ACC112 (cell line): ENCODE measurements around the gene OTUD7B.
"Not testable (repeated sequence)": the region's sequence is repeated elsewhere in the genome, so short reads cannot be mapped to it uniquely, and the experiment has no call there.

Experiments
- H2AFZ ChIP-seq: fragments of 200-600 bp; sonication (generic); one replicate; pipeline ENCODE4 v1.6.0; 2017; ENCODE audit warnings: antibody characterized with exemption, low read length; ENCODE audit not compliant: unreplicated experiment
- H3K27ac ChIP-seq: fragments of 200-600 bp; sonication (generic); 2 replicates; pipeline ENCODE4 v1.5.1; 2014; ENCODE audit warnings: low read depth, mild to moderate bottlenecking, antibody characterized with exemption, low read length, moderate library complexity
- H3K27me3 ChIP-seq: fragments of 200-600 bp; sonication (generic); 2 replicates; pipeline ENCODE4 v1.6.1; 2014; ENCODE audit warnings: mild to moderate bottlenecking, antibody characterized with exemption, low read length, moderate library complexity, mixed read lengths; ENCODE audit not compliant: insufficient read depth
- H3K36me3 ChIP-seq: fragments of 200-600 bp; sonication (generic); 2 replicates; pipeline ENCODE4 v1.6.1; 2016; ENCODE audit warnings: mild to moderate bottlenecking, antibody characterized with exemption, low read length, moderate library complexity, mixed read lengths; ENCODE audit not compliant: insufficient read depth
- H3K4me1 ChIP-seq: fragments of 200-600 bp; sonication (generic); one replicate; pipeline ENCODE4 v1.6.1; 2016; ENCODE audit warnings: low read length, mixed read lengths; ENCODE audit not compliant: insufficient read depth, unreplicated experiment, control insufficient read depth
- H3K4me3 ChIP-seq: fragments of 200-600 bp; sonication (generic); 2 replicates; pipeline ENCODE4 v1.5.1; 2014; ENCODE audit warnings: mild to moderate bottlenecking, low read depth, low read length
- H3K79me2 ChIP-seq: fragments of 200-600 bp; sonication (generic); one replicate; pipeline ENCODE4 v1.6.0; 2016; ENCODE audit warnings: low read length; ENCODE audit not compliant: control insufficient read depth, unreplicated experiment, insufficient read depth

OTUD7B gene

GRCh38 chr1:150010393-150011115 is at the start of gene OTUD7B:
Gene OTUD7B (minus strand): TSS chr1:150010726. CDS start chr1:149977510, 33,216 bp downstream.
- no peaks in the 10 kb centered on the region for H3K27me3 ChIP-seq
- H3K4me1 ChIP-seq, result peaks cover 31% of the 10 kb centered on the region
- H2AFZ ChIP-seq, result peak within 1 kb of the TSS; percentile 79
- H3K4me3 ChIP-seq, result peak within 1 kb of the TSS; percentile 96
- H3K79me2 ChIP-seq, result peaks cover 40% of the 10 kb centered on the region
- peaks cover 3% of the 10 kb centered on the region; the same call in 1 of the 2 replicates for H3K36me3 ChIP-seq
- H3K27ac ChIP-seq, result peak within 1 kb of the TSS; percentile 85

DNA sequence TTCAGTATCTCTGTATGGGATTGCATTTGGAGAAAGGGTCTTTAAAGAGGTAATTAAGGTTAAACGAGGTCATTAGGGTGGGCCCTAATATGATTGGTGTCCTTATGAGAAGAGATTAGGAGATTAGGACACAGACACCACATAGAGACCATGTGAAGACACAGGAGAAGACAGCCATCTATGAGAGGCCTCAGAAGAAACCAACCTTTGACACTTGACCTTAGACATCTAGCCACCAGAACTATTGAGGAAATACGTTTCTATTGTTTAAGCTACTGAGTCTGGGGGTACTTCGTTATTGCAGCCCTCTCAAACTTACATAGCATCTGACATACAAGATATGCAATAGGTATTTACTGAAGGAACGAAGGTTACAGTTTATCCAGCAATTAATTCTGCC is 49.7 kb upstream of the OTUD7B start:
- Histone ChIP-seq H3K4me1 (peaks cover 11% of the 10 kb centered on the region), H3K27me3 (no peaks in the 10 kb centered on the region), H3K4me3 (no peak overlapping the region), H2AFZ (no peak overlapping the region), H3K36me3 (no peaks in the 10 kb centered on the region), H3K79me2 (peaks cover 4% of the 10 kb centered on the region), H3K27ac (no peak overlapping the region)

GRCh38 chr1:150056407-150056806 is 45.9 kb upstream of the OTUD7B start:
- no peaks in the 10 kb centered on the region for H3K27me3 ChIP-seq
- H2AFZ ChIP-seq, result no peak overlapping the region
- no peaks in the 10 kb centered on the region for H3K4me1 ChIP-seq
- H3K4me3 ChIP-seq, result no peak overlapping the region
- no peaks in the 10 kb centered on the region for H3K79me2 ChIP-seq
- H3K27ac ChIP-seq, result no peak overlapping the region
- H3K36me3 ChIP-seq, result no peaks in the 10 kb centered on the region

DNA sequence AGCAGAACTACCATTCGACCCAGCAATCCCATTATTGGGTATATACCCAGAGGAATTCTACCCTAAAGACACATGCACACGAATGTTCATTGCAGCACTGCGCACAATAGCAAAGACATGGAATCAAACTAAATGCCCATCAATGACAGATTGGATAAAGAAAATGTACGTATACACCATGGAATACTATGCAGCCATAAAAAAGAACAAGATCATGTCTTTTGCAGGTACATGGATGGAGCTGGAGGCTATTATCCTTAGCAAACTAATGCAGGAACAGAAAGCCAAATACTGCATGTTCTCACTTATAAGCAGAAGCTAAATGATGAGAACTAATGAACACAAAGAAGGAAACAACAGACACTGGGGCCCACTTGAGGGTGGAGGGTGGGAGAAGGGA is 45.0 kb upstream of the OTUD7B start:
- H3K36me3 ChIP-seq, result not testable (repeated sequence)

GRCh38 chr1:150053926-150054325 is 43.4 kb upstream of the OTUD7B start:
- H2AFZ ChIP-seq, result no peak overlapping the region

More for the DNA sequence above, 45.0 kb upstream of the OTUD7B start:
- H3K27ac ChIP-seq, H3K4me3 ChIP-seq, H3K4me1 ChIP-seq, H3K27me3 ChIP-seq, H2AFZ ChIP-seq, H3K79me2 ChIP-seq: not testable (repeated sequence)

DNA sequence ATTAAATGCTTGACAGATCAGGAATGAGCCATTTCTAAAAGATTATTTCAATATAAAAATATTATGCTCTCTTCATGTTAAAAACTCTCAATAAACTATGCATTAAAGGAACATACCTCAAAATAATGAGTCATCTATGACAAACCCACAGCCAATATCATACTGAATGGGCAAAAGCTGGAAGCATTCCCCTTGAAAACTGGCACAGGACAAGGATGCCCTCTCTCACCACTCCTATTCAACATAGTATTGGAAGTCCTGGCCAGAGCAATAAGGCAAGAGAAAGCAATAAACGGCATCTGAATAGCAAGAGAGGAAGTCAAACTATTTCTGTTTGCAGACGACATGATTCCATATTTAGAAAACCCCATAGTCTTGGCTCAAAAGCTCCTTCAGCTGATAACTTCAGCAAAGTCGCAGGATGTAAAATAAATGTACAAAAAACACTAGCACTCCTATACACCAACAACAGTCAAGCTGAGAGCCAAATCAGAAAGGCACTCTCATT is 41.4 kb upstream of the OTUD7B start:
- H3K79me2 ChIP-seq, H3K27me3 ChIP-seq, H2AFZ ChIP-seq, H3K4me3 ChIP-seq, H3K36me3 ChIP-seq, H3K27ac ChIP-seq, H3K4me1 ChIP-seq: not testable (repeated sequence)

More at GRCh38 chr1:150053926-150054325, 43.4 kb upstream of the OTUD7B start:
- no peaks in the 10 kb centered on the region for H3K36me3 ChIP-seq
- H3K4me3 ChIP-seq, result no peak overlapping the region
- H3K4me1 ChIP-seq, result no peaks in the 10 kb centered on the region
- no peaks in the 10 kb centered on the region for H3K27me3 ChIP-seq
- no peaks in the 10 kb centered on the region for H3K79me2 ChIP-seq
- H3K27ac ChIP-seq, result no peak overlapping the region

DNA sequence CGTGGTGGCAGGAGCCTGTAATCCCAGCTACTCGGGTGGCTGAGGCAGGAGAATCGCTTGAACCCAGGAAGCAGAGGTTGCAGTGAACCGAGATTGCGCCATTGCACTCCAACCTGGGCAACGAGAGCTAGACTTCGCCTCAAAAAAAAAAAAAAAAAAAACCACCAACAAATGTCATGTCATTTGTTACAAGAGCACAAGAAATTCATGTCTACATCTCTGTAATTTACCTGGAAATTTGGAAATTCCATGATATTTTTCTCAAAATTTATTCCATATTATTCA is 40.5 kb upstream of the OTUD7B start:
- Histone ChIP-seq H3K4me3 (no peak overlapping the region), H3K79me2 (no peaks in the 10 kb centered on the region), H2AFZ (no peak overlapping the region), H3K27me3 (no peaks in the 10 kb centered on the region), H3K27ac (no peak overlapping the region), H3K36me3 (no peaks in the 10 kb centered on the region), H3K4me1 (no peaks in the 10 kb centered on the region)

DNA sequence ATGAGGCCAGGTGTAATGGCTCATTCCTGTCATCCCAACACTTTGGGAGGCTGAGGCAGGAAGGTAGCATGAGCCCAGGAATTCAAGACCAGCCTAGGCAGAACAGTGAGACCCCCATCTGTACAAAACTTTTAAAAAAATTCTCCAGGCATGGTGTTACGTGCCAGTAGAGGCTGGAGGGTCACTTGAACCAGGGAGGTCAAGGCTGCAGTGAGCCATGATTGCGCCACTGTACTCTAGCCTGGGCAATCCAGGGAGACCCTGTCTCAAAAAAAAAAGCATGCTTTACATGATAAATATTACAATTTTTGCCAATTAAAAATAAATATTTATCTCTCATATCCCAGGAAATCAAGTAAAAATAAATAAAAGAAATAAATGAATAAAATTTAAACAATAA is 39.4 kb upstream of the OTUD7B start:
- Histone ChIP-seq H3K27ac (no peak overlapping the region), H3K36me3 (no peaks in the 10 kb centered on the region), H3K27me3 (no peaks in the 10 kb centered on the region), H3K4me1 (no peaks in the 10 kb centered on the region), H2AFZ (no peak overlapping the region), H3K4me3 (no peak overlapping the region), H3K79me2 (no peaks in the 10 kb centered on the region)

- Histone ChIP-seq H3K27me3 (no peaks in the 10 kb centered on the region), H3K4me1 (no peaks in the 10 kb centered on the region), H3K27ac (no peak overlapping the region), H3K79me2 (no peaks in the 10 kb centered on the region), H3K36me3 (no peaks in the 10 kb centered on the region), H3K4me3 (no peak overlapping the region), H2AFZ (no peak overlapping the region)
Observed at GRCh38 chr1:150034336-150034735, 23.8 kb upstream of the OTUD7B start.

DNA sequence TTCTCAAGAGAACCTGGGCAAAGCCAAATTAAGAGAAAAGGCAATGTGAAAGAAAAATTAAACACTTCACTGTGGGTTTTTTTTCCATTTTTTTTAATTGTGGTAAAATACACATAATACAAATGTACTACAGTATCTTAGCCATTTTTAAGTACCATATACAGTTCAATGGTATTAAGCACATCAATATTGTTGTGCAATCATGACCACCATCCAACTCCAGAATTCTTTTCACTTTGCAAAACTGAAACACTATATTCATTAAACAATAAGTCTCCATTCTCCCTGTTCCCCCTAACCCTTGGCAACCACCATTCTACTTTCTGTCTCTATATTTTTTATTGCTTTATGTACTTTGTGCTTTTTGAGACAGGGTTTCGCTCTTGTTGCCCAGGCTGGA is 17.8 kb upstream of the OTUD7B start:
- H3K36me3 ChIP-seq, result no peaks in the 10 kb centered on the region
- H3K4me1 ChIP-seq, result no peaks in the 10 kb centered on the region
- no peak overlapping the region for H2AFZ ChIP-seq
- H3K79me2 ChIP-seq, result no peaks in the 10 kb centered on the region
- no peak overlapping the region for H3K4me3 ChIP-seq
- no peak overlapping the region for H3K27ac ChIP-seq
- H3K27me3 ChIP-seq, result no peaks in the 10 kb centered on the region

GRCh38 chr1:150024156-150024555 is 13.6 kb upstream of the OTUD7B start:
- H2AFZ ChIP-seq, result no peak overlapping the region
- no peaks in the 10 kb centered on the region for H3K36me3 ChIP-seq
- no peak overlapping the region for H3K4me3 ChIP-seq
- H3K27me3 ChIP-seq, result no peaks in the 10 kb centered on the region
- peaks cover 11% of the 10 kb centered on the region for H3K4me1 ChIP-seq
- H3K79me2 ChIP-seq, result no peaks in the 10 kb centered on the region
- no peak overlapping the region for H3K27ac ChIP-seq
